GM19043 (cell line): ENCODE measurements around the gene CDX1.
A peak's percentile ranks its signal among the peaks of the same experiment; 100 is the strongest.

Experiments used
- ATAC-seq: cut with Tn5 transposase; IDR thresholded peaks from one replicate; pipeline ENCODE4 v1.9.1; 2021; ENCODE audit warnings: low read depth; ENCODE audit not compliant: unreplicated experiment

Gene CDX1

DNA sequence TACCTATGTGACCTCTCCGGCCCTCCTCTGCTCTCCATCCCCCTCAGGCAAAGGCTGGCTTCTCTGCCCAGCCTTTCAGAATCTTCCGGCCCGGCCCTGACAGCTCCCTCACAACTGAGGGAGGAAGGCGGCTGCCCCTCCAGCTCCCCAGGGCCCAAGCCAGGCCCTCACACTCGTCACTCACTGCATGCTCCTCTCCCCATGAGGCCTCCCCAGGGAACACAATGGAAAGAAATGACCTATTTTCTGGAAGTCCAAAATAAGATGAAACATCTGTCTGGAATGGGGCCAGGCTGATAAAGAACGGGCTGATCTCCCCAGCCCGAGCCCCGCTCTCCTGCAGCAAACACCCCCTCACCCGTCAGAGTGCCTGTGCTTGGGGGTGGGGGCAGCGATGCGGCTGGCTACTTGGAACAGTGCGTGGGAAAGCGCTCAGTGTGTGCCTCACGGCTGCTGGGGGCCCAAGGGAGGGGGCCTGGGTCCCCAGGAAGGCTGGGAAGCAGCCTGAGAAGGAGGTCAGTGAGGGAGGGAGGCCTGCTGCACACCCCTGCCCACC, 22.3 kb upstream of the CDX1 start:
- ATAC-seq = no peak

DNA sequence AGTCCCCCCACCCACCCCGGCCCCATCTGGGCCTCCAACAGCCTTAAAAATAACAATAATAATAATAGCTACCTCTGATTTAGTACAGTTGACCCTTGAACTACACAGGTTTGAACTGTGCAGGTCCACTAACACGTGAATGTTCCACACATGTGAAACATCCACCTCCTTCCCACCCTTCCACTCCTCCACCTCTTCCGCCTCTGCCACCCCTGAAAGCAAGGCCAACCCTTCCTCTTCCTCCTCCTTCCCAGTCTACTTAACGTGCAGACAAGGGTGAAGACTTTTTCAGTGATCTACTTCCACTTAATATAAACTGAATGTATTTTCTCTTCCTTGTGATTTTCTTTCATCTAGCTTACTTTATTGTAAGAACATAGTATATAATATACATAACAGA, 21.7 kb upstream of the CDX1 start:
- no peak for ATAC-seq

DNA sequence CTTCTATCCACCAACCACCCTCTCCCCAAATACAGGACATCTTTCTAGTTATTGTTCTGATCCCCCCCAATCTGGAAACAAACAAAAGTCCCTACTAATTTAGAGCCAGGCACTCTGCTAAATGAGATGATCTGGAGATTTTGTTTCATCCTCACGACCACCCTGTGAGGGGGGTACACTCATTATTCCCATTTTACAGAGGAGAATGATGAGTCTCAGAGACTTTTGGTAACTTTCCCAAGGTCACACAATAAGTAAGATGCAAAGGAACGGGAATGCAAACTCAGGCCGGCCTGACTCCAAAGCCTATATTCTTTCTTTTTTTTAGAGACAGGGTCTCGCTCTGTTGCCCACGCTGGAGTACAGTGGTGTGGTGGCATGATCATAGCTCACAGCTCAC, 20.3 kb upstream of the CDX1 start:
- ATAC-seq = no peak

DNA sequence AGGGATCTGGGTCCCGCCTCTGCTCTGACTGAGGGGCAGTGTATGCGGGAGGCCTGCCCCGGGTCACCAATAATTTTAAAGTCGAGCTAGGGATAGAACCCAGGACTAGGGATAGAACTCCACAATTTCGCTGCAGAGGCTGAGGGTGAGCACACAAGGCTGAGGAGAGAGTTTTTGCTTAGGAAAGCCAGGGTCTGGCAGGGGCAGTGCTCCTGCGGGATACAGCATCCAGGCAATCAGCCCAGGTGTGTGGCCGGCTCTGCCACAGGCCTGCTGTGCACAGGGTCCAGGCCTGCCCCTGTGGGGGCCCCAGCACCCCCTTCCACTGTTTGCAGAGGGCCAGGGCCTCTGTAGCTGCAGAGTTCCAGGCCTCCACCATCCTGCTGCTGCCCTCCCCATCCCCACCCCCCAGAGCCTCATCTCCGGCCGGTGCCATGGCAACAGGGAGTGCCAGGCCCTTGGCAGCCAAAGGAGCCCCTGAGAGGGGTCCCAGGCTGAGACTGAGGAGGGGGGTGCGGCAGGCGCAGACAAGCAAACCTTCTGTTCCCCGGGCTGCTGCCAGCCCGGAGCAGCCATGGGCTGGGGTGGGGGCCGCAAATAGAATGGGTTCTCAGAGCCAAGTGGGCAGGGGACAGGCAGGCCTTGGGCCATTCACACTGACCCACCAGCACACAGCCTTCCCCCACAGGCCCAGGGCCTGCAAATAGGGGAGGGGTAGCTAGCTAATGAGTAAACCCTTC, 19.5 kb upstream of the CDX1 start:
- no peak for ATAC-seq

DNA sequence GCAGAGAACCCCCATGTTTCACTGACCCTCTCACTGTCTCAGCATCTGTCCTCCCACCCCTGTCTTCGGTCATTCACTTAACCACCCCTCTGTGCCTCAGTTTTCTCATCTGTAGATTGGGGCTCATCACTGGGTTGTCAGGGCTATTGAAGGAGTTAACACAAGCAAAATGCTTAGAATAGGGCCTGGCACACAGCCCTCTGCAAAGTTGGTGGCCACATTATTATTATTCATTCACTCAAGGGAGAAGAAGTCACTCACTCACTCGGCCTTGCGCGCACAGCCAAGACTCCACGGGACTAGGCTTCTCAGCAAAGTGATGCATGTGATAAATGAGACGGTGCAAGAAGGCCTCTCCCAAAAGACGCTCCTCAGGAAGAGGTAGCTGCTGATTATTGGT, 18.9 kb upstream of the CDX1 start:
- ATAC-seq = no peak

DNA sequence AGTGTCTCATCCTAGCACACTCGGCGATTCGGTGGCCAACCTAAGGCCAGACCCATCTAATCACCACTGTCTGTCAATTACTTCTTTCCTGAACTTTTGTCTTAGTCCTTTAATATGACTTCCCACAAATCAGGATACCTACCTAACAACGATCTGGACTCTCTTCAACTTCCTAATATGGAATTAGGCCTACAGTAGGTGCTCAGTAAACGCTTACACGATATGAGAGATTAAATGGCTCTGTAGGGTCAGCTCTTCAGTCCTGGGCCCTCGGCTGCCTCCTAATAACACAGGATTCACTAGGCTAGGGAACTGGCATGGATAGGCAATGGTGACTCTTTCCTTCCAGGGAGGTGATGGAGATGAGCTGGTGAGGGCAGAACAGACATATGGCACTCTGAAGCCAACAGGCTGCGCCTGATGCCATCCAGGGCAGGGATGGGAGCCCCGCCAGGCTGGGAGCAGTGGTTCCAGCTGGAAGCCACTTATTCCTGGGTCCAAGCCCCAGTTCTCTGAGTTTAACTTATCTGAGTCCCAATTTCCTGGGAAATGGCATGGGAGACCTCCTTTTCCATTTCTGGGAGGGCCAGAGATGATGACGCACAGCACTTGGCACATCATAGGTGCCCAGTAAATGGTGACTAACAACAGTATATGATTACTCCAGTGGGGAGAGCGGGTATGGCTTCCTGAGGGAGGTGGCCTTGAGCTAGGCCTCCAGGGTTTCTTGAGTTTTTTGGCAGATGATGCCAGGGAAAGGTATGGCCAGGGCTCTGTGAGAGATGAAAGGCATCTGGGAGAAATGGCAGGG, 18.3 kb upstream of the CDX1 start:
- ATAC-seq = no peak

DNA sequence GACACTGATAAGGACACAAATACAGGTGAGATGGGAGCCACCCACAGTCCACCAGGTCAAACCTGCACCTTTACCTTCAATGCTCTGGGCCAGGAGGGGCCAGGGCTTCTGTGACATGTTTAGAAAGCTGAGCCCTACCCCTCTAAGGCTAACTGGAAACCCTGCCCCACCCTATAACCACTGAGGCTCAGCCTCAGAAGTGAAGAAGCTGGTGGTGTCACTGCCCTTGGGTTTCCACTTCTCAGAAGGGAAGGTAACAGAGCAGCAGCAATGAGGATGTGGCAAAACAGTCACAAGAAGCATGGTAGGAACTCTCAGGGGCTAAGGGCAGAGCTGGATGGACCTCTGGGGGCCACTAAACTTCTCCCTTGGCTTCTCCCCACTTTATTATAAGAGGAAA, 17.0 kb upstream of the CDX1 start:
- ATAC-seq = no peak

DNA sequence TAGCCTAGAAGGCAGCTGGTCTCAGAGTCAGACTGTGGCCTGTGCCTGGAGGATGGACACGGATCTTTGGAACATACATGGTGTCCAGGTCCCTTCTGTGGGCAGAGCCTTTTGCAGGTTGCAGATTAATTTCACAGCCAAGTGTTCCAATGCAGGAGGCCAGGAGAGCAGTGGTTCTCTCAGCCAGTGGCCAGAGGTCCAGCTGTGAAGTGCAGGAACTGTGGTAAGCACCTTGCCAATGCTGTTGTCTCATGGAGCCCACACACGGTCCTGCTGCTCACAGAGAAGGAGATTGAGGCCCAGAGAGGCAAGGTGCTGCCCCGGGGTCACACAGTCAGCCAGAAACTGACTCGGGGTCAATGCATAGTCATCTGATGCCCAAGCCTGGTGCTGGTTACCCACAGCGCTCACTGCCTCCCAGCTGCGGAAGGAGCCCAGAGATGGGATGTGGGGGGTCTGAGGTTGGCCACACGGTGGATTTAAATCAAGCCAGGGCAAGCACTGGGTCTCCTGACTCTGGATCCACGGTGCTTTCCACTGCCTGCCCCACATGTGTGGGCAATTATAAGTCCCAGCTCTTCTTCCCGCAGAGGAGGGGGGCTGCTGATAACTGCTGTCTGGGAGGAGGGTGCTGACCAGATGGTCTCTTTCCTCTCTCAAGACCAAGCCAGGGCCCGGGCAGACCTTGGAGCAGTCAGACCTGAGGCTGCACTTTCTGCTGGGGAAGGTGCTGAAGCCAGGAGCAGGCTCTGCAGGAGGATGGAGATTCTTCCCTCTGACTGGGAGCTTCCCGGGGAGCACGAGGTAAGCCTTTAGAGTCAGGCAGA, 13.7 kb upstream of the CDX1 start:
- no peak for ATAC-seq

DNA sequence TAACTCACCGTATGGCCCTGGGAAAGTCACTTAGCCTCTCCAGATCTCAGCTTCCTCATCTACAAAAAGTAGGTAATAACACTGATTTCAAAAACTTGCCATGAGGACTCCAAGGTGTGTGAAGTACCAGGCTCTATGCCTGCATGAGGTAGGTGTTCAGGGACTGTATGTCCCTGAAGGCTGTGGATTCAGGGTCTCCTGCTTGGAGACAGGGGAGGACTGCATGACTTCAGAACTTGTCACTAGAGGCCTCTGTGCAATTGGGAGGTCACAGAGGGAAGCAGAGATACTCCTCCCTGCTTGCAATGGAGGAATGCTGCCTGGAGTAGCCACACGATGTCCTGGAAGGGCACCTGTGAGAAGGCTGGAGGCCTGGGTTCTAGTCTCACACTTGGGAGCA, 13.1 kb upstream of the CDX1 start:
- no peak for ATAC-seq

DNA sequence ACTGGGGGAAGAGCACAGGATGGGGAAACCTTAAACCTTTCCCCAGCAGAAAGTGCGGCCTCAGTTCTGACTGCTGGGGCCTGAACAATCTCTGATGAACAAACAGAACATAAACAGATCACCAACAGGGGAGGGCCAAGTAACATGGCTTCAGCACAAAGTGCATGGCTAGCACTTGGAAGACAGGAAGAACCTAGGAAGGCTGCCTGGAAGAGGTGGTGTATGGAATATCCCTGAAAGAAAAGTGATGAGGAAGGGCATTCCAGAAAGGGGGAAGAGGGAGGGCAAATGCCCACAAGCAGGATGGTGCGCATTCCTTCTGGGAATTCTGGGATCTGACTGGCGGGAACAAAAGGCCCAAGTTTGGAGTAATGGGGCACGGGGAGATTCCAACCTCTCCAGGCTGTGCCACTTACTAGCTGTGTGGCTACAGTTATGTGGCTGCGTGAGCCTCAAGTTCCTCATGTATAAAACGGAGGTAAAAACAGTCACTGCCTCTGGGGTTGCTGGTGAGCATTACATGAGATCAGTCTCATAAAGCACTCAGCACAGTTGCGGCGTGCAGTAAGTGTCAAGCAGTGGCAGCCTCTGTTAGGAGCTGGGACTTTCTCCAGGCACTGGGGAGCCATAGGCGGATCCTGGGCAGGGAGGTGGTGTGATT, 12.5 kb upstream of the CDX1 start:
- ATAC-seq = no peak

DNA sequence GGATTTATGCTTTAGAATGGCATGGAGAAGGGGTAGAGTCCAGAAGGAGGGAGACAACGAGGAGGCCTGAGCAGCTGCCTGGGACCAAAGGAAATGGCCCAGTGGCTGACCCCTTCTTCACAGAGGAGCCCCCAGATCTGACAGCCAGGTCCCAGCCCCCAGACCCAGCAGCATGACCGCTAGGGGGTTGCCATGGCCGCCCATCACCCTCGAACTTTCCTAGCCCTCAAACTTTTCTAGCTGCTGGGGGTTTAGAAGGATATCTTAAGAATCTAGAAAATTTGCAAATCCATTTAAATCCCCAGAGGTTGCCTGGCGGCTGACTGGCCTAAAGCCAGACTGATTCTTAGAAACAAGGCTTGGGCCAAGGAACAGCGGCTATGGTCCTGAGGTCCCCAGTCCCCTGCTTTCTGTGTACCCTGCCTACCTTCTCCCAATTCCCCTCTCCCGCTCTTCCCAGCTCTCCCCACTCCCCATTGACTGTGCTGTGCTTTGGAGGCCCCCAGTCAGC, 11.9 kb upstream of the CDX1 start:
- no peak for ATAC-seq

DNA sequence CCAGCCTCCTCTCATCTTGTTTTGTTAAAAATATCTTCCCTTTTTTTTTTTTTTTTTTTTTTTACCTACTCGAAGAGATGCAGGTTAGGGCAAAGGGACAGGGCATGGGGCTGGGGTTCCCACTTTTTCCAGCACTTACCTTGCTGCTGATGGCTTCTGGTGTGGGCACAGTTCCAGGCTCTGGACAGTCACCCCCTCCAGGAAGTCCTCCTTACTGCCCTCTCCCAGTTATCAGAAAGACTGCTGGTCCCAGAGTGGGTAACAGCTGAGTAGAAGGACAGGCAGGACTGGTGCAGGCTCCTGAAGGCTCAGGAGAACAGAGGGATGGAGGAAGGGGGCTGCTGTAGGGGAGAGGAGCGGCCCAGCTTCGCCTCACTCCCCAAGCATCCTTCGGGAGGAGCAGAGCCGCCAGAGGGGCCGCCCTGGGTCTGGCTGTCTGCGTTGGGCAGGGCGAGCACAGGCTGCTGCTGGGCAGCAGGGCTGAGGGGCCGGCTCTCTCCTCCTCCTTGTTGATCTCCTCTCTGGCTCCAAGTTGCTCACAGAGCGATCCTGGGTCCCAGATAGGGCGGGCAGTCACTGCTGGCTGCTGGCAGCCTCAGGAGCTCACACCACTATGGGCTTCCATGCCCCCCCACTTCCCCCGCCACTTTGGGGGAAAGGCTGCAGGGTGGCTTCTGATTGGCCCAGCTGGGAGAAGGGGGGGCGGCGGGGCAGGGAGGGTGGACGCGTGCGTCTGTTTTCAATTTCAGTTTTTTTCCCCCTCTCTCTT, 11.1 kb upstream of the CDX1 start, which contains the start of gene PDGFRB:
PDGFRB (minus strand) TSS at position 588 of the 769 bp plus-strand sequence. CDS start 18,798 bp downstream, outside the sequence.
- peak; percentile 72 for ATAC-seq

DNA sequence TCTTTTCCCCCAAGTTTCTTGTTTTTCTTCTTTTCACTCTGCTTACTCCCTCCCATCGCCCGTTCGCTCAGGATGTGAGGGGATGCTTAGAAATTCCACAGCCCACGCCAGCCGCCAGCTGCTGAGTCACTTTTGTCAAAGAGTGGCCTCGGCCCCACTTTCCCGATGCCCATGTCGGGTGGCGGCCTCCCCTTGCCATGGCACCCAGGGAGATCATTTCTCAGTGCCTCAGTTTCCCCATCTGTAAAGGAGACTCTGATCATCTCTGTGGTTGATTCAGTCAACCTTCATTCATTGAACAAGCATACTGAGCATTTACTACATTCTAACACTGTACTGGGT, 10.6 kb upstream of the CDX1 start:
- ATAC-seq = no peak

DNA sequence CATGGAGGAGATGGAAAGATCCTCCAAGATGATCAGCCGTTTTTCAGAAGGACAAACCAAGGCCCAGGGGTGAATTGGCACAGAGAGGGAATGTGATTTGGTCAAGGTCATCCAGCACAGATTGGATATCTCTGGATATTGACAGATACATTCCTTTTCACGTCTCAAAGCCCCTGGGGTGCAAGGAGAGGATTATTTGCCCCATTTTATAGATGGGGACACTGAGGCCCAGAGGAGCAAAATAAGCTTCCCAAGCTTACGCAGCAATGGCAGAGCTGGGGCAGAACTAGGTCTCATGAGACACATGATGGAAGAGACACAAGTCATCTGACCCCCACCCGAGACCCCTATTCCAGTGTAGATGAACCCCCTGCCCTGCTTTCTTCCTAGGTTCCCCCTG, 10.0 kb upstream of the CDX1 start:
- no peak for ATAC-seq

DNA sequence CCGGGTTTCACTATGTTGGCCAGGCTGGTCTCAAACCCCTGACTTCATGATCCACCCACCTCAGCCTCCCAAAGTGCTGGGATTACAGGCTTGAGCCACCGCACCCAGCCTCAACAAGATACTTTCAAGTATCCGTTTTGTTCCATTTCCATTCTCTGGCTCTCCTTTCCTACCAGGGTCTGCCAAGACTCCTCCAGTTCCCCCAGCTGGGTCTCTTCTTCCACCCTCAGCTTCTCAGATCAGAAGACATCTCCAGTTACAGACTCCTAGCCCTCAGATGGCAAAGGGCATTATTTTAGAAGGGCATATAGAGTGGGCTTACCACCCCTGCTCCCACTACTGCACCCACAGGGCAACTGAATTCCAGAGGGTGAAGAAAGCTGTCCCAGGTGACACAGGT, 9.4 kb upstream of the CDX1 start:
- ATAC-seq = no peak

DNA sequence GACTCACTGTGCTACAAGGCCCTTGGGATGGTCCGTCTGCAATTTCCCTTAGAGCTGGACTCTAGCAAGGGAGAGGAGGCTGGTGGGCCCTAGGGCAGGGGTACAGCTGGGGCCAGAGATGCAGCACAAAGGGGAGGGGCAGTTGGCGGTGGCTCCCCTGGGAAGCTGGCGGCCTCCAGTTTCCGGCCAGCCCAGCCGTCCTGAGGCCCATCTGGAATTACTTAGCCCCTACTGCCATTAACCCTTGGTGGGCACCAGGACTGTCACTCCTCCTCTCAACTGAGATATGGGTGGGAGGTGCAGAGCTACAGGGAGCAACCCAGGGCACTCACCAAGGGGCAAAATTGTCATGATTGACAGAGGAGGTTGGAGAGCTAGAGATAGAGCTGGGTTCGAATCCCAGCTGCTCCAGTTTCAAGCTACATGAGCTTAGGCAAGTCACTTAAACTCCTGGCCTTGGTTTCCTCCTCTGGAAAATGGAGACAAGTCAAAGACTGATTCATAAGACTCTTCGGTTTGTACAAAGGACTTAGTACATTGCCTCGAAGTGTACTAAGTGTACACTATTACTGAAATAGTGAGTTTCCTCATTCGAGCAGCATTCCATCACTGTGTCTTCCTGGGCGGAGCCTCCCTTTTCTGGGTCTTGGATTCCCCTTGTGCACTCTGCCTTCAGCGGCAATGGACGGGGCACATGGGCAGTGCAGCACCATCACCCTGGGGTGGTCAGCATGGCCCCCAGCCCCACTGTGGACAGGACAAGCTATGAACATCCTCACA, 8.2 kb upstream of the CDX1 start:
- no peak for ATAC-seq

DNA sequence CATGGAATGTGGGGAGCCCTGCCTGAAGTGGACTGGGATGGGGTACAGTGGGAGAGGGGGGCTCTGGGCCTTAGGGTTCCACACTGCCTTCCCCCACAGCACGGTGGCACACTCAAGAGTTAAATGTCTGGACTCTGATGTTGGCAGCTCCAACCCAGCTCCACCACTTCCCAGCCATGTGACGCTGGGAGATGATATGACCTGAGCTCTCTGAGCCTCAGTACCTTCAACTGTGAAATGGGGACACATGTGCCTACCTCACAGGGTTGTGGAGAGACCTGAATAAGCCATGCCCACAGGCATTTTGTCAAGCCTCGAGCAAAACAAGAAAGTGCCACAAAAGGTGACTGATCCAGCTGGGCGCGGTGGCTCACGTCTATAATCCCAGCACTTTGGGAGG, 7.5 kb upstream of the CDX1 start:
- ATAC-seq = no peak

DNA sequence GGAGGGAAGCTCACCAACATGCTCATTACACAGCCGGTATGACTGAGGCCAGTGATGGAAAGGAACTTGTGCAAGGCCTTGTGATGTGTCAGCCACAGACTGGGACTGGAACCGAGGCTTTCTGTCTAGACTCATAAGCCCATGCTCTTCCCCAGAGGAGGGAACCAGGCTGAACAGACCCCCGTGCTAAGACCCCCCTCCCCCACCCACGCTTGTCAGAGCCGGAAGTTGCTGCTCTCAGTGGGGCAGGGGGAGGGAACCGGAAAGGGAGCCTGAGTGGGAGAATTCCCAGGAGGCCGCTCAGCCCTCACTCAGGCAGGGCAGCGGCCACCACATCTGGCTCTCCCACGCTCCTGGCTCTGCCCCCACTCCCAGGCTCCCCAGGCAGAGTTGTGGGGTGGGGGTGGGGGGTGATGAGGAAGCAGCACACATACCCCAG, 6.8 kb upstream of the CDX1 start:
- ATAC-seq = no peak
